Measurements from ENCODE around the gene UTS2B.

DNA sequence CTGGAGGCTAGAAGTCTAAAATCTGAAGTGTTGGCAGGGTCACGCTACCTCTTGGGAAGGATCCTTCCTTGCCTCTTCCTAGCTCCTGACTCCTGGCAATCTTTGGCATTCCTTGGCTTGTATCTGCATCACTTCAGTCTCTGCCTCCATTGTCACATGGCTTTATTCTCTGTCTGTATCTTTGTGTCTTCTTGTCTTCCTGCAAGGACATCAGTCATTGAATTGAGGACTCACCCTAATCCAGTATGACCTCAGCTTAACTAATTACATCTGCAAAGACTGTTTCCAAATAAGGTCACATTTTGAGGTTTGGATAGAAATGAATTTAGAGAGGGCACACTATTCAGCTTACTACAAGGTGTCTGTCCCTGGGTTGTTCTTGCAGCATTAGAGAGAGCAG, 31.1 kb upstream of the UTS2B start:
- TF ChIP-seq, protein P1, sequence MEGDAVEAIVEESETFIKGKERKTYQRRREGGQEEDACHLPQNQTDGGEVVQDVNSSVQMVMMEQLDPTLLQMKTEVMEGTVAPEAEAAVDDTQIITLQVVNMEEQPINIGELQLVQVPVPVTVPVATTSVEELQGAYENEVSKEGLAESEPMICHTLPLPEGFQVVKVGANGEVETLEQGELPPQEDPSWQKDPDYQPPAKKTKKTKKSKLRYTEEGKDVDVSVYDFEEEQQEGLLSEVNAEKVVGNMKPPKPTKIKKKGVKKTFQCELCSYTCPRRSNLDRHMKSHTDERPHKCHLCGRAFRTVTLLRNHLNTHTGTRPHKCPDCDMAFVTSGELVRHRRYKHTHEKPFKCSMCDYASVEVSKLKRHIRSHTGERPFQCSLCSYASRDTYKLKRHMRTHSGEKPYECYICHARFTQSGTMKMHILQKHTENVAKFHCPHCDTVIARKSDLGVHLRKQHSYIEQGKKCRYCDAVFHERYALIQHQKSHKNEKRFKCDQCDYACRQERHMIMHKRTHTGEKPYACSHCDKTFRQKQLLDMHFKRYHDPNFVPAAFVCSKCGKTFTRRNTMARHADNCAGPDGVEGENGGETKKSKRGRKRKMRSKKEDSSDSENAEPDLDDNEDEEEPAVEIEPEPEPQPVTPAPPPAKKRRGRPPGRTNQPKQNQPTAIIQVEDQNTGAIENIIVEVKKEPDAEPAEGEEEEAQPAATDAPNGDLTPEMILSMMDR (IDR thresholded peaks at IDR 0.05), result no peak
- TF ChIP-seq, protein P2, sequence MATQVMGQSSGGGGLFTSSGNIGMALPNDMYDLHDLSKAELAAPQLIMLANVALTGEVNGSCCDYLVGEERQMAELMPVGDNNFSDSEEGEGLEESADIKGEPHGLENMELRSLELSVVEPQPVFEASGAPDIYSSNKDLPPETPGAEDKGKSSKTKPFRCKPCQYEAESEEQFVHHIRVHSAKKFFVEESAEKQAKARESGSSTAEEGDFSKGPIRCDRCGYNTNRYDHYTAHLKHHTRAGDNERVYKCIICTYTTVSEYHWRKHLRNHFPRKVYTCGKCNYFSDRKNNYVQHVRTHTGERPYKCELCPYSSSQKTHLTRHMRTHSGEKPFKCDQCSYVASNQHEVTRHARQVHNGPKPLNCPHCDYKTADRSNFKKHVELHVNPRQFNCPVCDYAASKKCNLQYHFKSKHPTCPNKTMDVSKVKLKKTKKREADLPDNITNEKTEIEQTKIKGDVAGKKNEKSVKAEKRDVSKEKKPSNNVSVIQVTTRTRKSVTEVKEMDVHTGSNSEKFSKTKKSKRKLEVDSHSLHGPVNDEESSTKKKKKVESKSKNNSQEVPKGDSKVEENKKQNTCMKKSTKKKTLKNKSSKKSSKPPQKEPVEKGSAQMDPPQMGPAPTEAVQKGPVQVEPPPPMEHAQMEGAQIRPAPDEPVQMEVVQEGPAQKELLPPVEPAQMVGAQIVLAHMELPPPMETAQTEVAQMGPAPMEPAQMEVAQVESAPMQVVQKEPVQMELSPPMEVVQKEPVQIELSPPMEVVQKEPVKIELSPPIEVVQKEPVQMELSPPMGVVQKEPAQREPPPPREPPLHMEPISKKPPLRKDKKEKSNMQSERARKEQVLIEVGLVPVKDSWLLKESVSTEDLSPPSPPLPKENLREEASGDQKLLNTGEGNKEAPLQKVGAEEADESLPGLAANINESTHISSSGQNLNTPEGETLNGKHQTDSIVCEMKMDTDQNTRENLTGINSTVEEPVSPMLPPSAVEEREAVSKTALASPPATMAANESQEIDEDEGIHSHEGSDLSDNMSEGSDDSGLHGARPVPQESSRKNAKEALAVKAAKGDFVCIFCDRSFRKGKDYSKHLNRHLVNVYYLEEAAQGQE (IDR thresholded peaks at IDR 0.05; ENCODE audit: low read depth, low read length), result no peak
- no peak for TF ChIP-seq EZH2phosphoT487 (IDR thresholded peaks at IDR 0.05; ENCODE audit: borderline replicate concordance, low read depth)
- no peak for TF ChIP-seq GABPA (IDR thresholded peaks at IDR 0.05; ENCODE audit: low read depth)
- TF ChIP-seq, protein P3, sequence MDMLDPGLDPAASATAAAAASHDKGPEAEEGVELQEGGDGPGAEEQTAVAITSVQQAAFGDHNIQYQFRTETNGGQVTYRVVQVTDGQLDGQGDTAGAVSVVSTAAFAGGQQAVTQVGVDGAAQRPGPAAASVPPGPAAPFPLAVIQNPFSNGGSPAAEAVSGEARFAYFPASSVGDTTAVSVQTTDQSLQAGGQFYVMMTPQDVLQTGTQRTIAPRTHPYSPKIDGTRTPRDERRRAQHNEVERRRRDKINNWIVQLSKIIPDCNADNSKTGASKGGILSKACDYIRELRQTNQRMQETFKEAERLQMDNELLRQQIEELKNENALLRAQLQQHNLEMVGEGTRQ (IDR thresholded peaks at IDR 0.05; ENCODE audit: borderline replicate concordance, low read depth, low read length), result no peak
- TF ChIP-seq JUND (IDR thresholded peaks at IDR 0.05), result no peak
- TF ChIP-seq POLR2AphosphoS5 (IDR thresholded peaks at IDR 0.05; ENCODE audit: low read depth, low read length), result no peak
- TF ChIP-seq SMC3 (IDR thresholded peaks at IDR 0.05; ENCODE audit: low read depth, low read length), result no peak
